ENCODE data around the gene EDEM2. TPM values are rescaled to one million over a fixed set of nuclear protein-coding genes. Genes with fewer than 3 reads are reported as not detected.

Gene EDEM2
- total RNA-seq, 1 experiment from 2014 or later = 34.7 TPM

DNA sequence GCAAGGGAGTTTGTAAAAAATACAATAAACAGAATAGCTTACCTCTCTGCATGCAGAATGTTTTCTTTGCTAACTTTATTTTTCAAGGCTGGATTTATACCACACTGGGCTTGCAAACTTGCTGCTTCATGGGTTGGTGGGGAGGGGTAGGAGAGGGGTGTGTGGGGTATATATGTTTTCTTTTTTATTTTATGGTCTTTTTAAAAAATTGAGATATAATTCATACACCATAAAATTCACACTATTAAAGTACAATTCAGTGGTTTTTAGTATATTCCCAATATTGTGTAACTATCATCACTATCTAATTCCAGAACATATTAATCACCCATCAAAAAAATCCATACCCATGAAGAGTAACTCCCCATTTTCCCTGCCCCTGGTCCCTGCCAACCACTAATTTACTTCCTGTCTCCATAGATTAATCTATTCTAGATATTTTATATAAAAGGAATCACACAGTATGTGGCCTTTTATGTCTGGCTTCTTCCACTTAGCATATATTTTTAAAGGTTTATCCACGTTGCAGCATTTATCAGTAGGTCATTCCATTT, 40.2 kb downstream of the EDEM2 start:
- ChIA-PET POLR2A (no interaction called here), CTCF (no interaction called here)
- no peaks in the 10 kb centered on the region for H3K9me3 ChIP-seq (ENCODE audit: control insufficient read depth, insufficient read depth, low read depth, low read length)
- TF ChIP-seq, protein P1, sequence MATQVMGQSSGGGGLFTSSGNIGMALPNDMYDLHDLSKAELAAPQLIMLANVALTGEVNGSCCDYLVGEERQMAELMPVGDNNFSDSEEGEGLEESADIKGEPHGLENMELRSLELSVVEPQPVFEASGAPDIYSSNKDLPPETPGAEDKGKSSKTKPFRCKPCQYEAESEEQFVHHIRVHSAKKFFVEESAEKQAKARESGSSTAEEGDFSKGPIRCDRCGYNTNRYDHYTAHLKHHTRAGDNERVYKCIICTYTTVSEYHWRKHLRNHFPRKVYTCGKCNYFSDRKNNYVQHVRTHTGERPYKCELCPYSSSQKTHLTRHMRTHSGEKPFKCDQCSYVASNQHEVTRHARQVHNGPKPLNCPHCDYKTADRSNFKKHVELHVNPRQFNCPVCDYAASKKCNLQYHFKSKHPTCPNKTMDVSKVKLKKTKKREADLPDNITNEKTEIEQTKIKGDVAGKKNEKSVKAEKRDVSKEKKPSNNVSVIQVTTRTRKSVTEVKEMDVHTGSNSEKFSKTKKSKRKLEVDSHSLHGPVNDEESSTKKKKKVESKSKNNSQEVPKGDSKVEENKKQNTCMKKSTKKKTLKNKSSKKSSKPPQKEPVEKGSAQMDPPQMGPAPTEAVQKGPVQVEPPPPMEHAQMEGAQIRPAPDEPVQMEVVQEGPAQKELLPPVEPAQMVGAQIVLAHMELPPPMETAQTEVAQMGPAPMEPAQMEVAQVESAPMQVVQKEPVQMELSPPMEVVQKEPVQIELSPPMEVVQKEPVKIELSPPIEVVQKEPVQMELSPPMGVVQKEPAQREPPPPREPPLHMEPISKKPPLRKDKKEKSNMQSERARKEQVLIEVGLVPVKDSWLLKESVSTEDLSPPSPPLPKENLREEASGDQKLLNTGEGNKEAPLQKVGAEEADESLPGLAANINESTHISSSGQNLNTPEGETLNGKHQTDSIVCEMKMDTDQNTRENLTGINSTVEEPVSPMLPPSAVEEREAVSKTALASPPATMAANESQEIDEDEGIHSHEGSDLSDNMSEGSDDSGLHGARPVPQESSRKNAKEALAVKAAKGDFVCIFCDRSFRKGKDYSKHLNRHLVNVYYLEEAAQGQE (IDR thresholded peaks at IDR 0.05; ENCODE audit: insufficient read depth in 1 of 2, low read depth in 2 of 2, low read length in 1 of 2) = no peak
- TF ChIP-seq POLR2AphosphoS5 (IDR thresholded peaks at IDR 0.05; ENCODE audit: low read depth, low read length) (no peak), SIN3A (IDR thresholded peaks at IDR 0.05; ENCODE audit: borderline replicate concordance, insufficient read depth, low read depth, low read length) (no peak), TCF7L2 (IDR thresholded peaks at IDR 0.05; ENCODE audit: low read depth, low read length) (no peak)
- TF ChIP-seq, protein P2, sequence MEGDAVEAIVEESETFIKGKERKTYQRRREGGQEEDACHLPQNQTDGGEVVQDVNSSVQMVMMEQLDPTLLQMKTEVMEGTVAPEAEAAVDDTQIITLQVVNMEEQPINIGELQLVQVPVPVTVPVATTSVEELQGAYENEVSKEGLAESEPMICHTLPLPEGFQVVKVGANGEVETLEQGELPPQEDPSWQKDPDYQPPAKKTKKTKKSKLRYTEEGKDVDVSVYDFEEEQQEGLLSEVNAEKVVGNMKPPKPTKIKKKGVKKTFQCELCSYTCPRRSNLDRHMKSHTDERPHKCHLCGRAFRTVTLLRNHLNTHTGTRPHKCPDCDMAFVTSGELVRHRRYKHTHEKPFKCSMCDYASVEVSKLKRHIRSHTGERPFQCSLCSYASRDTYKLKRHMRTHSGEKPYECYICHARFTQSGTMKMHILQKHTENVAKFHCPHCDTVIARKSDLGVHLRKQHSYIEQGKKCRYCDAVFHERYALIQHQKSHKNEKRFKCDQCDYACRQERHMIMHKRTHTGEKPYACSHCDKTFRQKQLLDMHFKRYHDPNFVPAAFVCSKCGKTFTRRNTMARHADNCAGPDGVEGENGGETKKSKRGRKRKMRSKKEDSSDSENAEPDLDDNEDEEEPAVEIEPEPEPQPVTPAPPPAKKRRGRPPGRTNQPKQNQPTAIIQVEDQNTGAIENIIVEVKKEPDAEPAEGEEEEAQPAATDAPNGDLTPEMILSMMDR (IDR thresholded peaks at IDR 0.05) = no peak
- H3K27me3 ChIP-seq (ENCODE audit: control insufficient read depth, insufficient read depth, low read length) = no peaks in the 10 kb centered on the region
- ATAC-seq = no peak
- in situ Hi-C loops (cut with HindIII; ENCODE audit: low pct_unique_long_range_greater_than_20kb, low sequenced_read_pairs) (no loop called here), intact Hi-C loops (cut with micrococcal nuclease; ENCODE audit: unreplicated experiment) (no loop called here)
- BruUV-seq (replicated peaks) = no TSS peak
- no peak for DNase-seq (ENCODE audit: low read depth, low spot score)
- no peak overlapping the region for H3K27ac ChIP-seq (ENCODE audit: low read length)
- H3K4me1 ChIP-seq (ENCODE audit: control insufficient read depth, insufficient read depth, low read length) = no peaks in the 10 kb centered on the region
- no peaks in the 10 kb centered on the region for H3K36me3 ChIP-seq (ENCODE audit: control insufficient read depth, insufficient read depth, low read length)
- H3K4me3 ChIP-seq (ENCODE audit: low read depth in 2 of 2, low read length in 2 of 2) = no peak overlapping the region

DNA sequence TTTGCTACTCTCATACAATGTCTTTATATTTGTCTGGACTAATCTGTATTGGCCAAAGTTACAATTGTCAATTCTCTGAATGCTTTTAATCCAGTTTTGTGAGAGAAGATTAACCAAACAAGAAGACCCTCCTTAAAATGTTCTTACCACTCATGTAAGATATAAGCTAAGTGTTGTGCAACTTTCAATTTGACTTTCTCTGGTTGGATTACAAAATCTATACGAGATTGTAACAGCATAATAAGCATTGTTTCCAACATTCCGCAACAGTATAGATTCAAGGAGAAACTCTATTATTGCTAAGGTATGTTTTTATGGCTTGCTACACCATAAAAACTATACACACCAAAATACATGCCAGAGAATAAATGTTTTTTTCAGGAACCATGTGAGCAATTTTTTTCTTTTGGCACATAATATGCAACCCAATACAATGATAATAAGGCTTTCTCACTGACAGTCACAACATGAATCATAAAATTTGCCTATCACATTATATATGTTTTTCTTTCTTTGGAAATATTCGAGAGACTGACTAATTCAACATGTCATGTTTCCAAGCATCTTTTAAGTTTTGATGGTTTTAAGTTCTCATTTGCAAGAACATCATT, 42.3 kb downstream of the EDEM2 start:
- TF ChIP-seq, protein P1 (IDR thresholded peaks at IDR 0.05; ENCODE audit: insufficient read depth in 1 of 2, low read depth in 2 of 2, low read length in 1 of 2) = no peak
- TF ChIP-seq POLR2AphosphoS5 (IDR thresholded peaks at IDR 0.05; ENCODE audit: low read depth, low read length) = no peak
- no peak for TF ChIP-seq TCF7L2 (IDR thresholded peaks at IDR 0.05; ENCODE audit: low read depth, low read length)
- TF ChIP-seq, protein P2 (IDR thresholded peaks at IDR 0.05) = no peak
- no peak for TF ChIP-seq SIN3A (IDR thresholded peaks at IDR 0.05; ENCODE audit: borderline replicate concordance, insufficient read depth, low read depth, low read length)
- Histone ChIP-seq H3K4me1 (ENCODE audit: control insufficient read depth, insufficient read depth, low read length) (no peaks in the 10 kb centered on the region), H3K36me3 (ENCODE audit: control insufficient read depth, insufficient read depth, low read length) (no peaks in the 10 kb centered on the region), H3K4me3 (ENCODE audit: low read depth in 2 of 2, low read length in 2 of 2) (no peak overlapping the region), H3K9me3 (ENCODE audit: control insufficient read depth, insufficient read depth, low read depth, low read length) (no peaks in the 10 kb centered on the region), H3K27me3 (ENCODE audit: control insufficient read depth, insufficient read depth, low read length) (no peaks in the 10 kb centered on the region), H3K27ac (ENCODE audit: low read length) (no peak overlapping the region)
- CTCF ChIA-PET = no interaction called here
- ATAC-seq = no peak
- POLR2A ChIA-PET = no interaction called here
- no TSS peak for BruUV-seq (replicated peaks)
- DNase-seq (ENCODE audit: low read depth, low spot score) = no peak
- intact Hi-C loops (cut with micrococcal nuclease; ENCODE audit: unreplicated experiment) = no loop called here
- in situ Hi-C loops (cut with HindIII; ENCODE audit: low pct_unique_long_range_greater_than_20kb, low sequenced_read_pairs) = no loop called here

All from Panc1 (cell line).